Measurements from ENCODE around the gene PEPD. TPM values are rescaled to one million over a fixed set of nuclear protein-coding genes. Genes with fewer than 3 reads are reported as not detected.

Gene PEPD
- total RNA-seq, 2 donors from 2014 or later = 74.0 to 89.9 TPM

- Histone ChIP-seq H3K27ac (no peak overlapping the region), H3K4me1 (replicated peaks) (no peaks in the 10 kb centered on the region), H3K4me3 (no peak overlapping the region), H3K27me3 (replicated peaks; ENCODE audit: insufficient read depth) (no peaks in the 10 kb centered on the region), H3K9me3 (no peaks in the 10 kb centered on the region), H3K36me3 (no peaks in the 10 kb centered on the region)
- WGBS = 88% methylated on average over 2 of the region's 2 CpGs
- intact Hi-C loops (cut with DNase I) = no loop called here
- no peak for DNase-seq (ENCODE audit: low spot score)
- TF ChIP-seq POLR2A (IDR thresholded peaks at IDR 0.05) = no peak
- TF ChIP-seq, protein P1, sequence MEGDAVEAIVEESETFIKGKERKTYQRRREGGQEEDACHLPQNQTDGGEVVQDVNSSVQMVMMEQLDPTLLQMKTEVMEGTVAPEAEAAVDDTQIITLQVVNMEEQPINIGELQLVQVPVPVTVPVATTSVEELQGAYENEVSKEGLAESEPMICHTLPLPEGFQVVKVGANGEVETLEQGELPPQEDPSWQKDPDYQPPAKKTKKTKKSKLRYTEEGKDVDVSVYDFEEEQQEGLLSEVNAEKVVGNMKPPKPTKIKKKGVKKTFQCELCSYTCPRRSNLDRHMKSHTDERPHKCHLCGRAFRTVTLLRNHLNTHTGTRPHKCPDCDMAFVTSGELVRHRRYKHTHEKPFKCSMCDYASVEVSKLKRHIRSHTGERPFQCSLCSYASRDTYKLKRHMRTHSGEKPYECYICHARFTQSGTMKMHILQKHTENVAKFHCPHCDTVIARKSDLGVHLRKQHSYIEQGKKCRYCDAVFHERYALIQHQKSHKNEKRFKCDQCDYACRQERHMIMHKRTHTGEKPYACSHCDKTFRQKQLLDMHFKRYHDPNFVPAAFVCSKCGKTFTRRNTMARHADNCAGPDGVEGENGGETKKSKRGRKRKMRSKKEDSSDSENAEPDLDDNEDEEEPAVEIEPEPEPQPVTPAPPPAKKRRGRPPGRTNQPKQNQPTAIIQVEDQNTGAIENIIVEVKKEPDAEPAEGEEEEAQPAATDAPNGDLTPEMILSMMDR (IDR thresholded peaks at IDR 0.05) = no peak
- no peak for TF ChIP-seq POLR2AphosphoS5 (IDR thresholded peaks at IDR 0.05)
These were observed 5.5 kb upstream of the PEPD start for GRCh38 chr19:33527125-33527524.

DNA sequence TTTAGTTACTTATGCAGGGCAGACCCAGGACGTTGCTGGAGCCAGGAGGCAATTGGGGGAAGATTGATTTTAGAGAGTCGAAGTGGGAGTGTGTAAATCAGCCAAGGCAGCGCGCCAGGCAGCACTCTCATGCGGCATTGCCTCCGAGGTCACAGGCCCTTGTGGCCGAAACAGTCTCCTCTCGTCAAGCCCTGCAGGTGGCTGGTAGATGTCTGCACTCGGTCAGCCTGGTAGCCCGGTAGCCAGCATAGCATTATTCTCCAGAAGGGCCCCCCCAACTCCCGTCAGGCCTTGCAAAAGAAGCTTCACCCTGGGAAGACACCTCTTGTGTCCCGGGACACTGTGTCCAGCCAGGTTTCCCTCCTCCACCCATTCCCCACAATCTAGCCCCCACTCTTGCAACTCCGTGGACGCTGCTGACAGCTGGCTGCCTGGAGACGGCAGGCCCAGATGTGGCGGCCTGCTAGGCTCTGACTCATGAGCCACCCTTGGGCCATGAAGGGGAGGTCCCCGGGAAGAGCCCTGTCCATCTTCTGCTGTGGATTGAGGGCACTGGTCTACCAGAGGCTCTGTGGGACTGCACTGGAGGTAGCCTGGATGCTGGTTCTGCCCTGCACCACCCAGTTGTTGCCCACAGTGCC lies 2.6 kb upstream of the PEPD start:
- no peaks in the 10 kb centered on the region for H3K36me3 ChIP-seq
- H3K27ac ChIP-seq = no peak overlapping the region
- intact Hi-C loops (cut with DNase I) = no loop called here
- H3K4me1 ChIP-seq (replicated peaks) = no peaks in the 10 kb centered on the region
- H3K9me3 ChIP-seq = no peaks in the 10 kb centered on the region
- H3K4me3 ChIP-seq = no peak overlapping the region
- WGBS = 67% methylated on average over 17 of the region's 17 CpGs
- TF ChIP-seq, protein P1 (IDR thresholded peaks at IDR 0.05) = no peak
- TF ChIP-seq POLR2AphosphoS5 (IDR thresholded peaks at IDR 0.05) = no peak
- TF ChIP-seq POLR2A (IDR thresholded peaks at IDR 0.05) = no peak
- DNase-seq (ENCODE audit: low spot score) = no peak
- H3K27me3 ChIP-seq (replicated peaks; ENCODE audit: insufficient read depth) = no peaks in the 10 kb centered on the region

DNA sequence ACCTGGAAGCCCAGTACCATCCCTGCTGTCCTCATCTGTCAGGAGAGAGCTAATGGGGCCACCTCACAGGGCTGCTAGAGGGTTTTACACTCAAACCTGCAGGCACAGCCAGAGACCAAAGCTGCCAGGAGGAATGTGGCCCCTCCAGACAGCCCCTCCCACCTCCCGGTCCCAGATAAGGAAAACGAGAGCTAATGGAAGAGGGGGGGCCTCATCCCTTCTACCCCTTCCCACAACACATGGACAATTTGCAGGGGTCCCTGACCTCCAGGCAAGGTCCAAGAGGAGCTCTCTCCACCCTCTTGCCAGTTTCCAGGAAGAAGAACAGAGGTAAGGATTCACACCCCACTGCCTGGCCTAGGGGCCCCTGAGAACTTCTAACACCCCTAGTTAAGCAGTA lies 1.6 kb upstream of the PEPD start:
- H3K4me1 ChIP-seq (replicated peaks) = no peaks in the 10 kb centered on the region
- no peaks in the 10 kb centered on the region for H3K27me3 ChIP-seq (replicated peaks; ENCODE audit: insufficient read depth)
- 48% methylated on average over 2 of the region's 2 CpGs for WGBS
- intact Hi-C loops (cut with DNase I) = no loop called here
- H3K27ac ChIP-seq = no peak overlapping the region
- no peaks in the 10 kb centered on the region for H3K9me3 ChIP-seq
- no peak for TF ChIP-seq POLR2A (IDR thresholded peaks at IDR 0.05)
- TF ChIP-seq POLR2AphosphoS5 (IDR thresholded peaks at IDR 0.05) = no peak
- TF ChIP-seq, protein P1 (IDR thresholded peaks at IDR 0.05) = no peak
- H3K36me3 ChIP-seq = no peaks in the 10 kb centered on the region
- DNase-seq (ENCODE audit: low spot score) = no peak
- no peak overlapping the region for H3K4me3 ChIP-seq

DNA sequence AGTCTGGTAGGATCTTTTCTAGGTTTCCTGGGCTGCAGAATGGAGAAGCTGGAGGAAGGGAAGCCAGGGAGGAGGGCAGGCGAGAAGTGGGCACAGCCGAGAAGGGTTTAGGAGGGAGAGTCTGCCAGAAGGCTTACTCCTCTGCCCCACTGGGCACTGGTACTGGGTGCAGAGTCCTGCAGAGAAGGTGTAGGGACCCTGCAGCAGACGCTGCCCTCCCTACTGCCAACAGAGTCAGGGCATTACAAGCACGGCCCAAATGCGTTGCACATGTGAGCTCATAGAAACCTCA lies 726 bp upstream of the PEPD start:
- no peaks in the 10 kb centered on the region for H3K4me1 ChIP-seq (replicated peaks)
- WGBS = 78% methylated on average over 5 of the region's 5 CpGs
- no peaks in the 10 kb centered on the region for H3K27me3 ChIP-seq (replicated peaks; ENCODE audit: insufficient read depth)
- H3K4me3 ChIP-seq = peak overlapping the region; percentile 56 to 75
- intact Hi-C loops (cut with DNase I) = no loop called here
- H3K27ac ChIP-seq = no peak overlapping the region
- H3K9me3 ChIP-seq = no peaks in the 10 kb centered on the region
- no peaks in the 10 kb centered on the region for H3K36me3 ChIP-seq
- DNase-seq (ENCODE audit: low spot score) = no peak
- TF ChIP-seq POLR2A (IDR thresholded peaks at IDR 0.05) (no peak), POLR2AphosphoS5 (IDR thresholded peaks at IDR 0.05) (no peak)
- TF ChIP-seq, protein P1 (IDR thresholded peaks at IDR 0.05) = no peak

DNA sequence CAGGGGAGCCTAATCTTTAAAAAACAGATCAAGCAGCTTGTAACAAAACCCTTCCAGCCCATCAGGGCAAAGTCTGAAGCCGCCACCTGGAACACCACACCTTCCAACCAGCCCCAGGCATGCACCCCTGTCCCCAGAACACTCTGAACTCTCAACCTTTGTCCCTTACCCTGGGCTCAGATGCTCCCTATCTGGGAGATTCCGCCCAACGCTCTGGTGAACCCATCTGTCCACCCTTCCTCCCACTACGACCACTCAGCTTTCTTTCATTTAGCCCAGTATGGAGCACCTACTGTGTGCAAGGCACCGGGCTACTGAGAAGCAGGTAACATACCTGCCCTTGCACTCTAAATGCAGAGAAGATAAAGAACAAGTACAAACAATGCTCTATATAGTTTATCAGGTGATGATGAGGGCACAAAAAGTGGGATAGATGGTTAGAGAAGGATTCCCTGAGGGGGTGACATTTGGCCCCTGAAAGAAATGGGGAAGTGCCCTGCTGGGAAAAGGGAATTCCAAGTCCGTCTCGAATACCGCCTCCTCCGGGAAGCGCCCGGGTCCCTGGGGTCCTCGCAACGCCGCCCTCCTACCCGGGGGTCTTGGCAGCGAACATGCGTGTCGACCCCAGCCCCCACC lies 629 bp downstream of the PEPD start:
- H3K4me1 ChIP-seq (replicated peaks) = no peaks in the 10 kb centered on the region
- H3K4me3 ChIP-seq = peak overlapping the region; percentile 56 to 75
- intact Hi-C loops (cut with DNase I) = no loop called here
- no peak for DNase-seq (ENCODE audit: low spot score)
- H3K27me3 ChIP-seq (replicated peaks; ENCODE audit: insufficient read depth) = no peaks in the 10 kb centered on the region
- H3K27ac ChIP-seq = no peak overlapping the region
- H3K36me3 ChIP-seq = no peaks in the 10 kb centered on the region
- no peaks in the 10 kb centered on the region for H3K9me3 ChIP-seq
- WGBS = 8% methylated on average over 18 of the region's 18 CpGs
- TF ChIP-seq, protein P1 (IDR thresholded peaks at IDR 0.05) = no peak
- TF ChIP-seq POLR2A (IDR thresholded peaks at IDR 0.05) (no peak), POLR2AphosphoS5 (IDR thresholded peaks at IDR 0.05) (no peak)
